HL-60 (cell line): ENCODE data around the gene RPAP3.
A peak's percentile ranks its signal among the peaks of the same experiment; 100 is the strongest.

Experiments
- DNase-seq, 2 experiments: peaks; one replicate each; pipeline ENCODE4 v3.0.0-alpha.2; 2010 to 2020; ENCODE audit warnings: low read depth in 1 of 2, low spot score in 1 of 2
- H3K27ac ChIP-seq: fragments of 250-450 bp; sonication (Bioruptor Pico); replicated peaks from 2 replicates; pipeline ENCODE4 v1.5.1; 2020; ENCODE audit warnings: mild to moderate bottlenecking, moderate library complexity
- H3K27me3 ChIP-seq: fragments of 250-450 bp; sonication (Bioruptor Pico); 2 replicates; pipeline ENCODE4 v1.5.1; 2021; ENCODE audit warnings: mild to moderate bottlenecking, moderate library complexity; ENCODE audit not compliant: insufficient read depth, poor library complexity, severe bottlenecking
- H3K4me3 ChIP-seq: replicated peaks from 2 replicates; pipeline ENCODE4 v1.5.1; 2011; ENCODE audit warnings: mild to moderate bottlenecking, control low read depth, low read length; ENCODE audit not compliant: insufficient read depth
- GABPA ChIP-seq: IDR thresholded peaks from 2 replicates; pipeline ENCODE4 v1.6.1; 2012; ENCODE audit warnings: low read depth
- POLR2AphosphoS5 ChIP-seq: IDR thresholded peaks from 2 replicates; pipeline ENCODE4 v1.6.1; 2012; ENCODE audit warnings: low read depth
- REST ChIP-seq: IDR thresholded peaks from 2 replicates; pipeline ENCODE4 v1.6.1; 2012; ENCODE audit warnings: low read depth; ENCODE audit not compliant: insufficient replicate concordance
- SPI1 ChIP-seq: IDR thresholded peaks from 2 replicates; pipeline ENCODE4 v1.6.1; 2012; ENCODE audit warnings: low read depth, mild to moderate bottlenecking, borderline replicate concordance
- TF ChIP-seq, protein P1 (sequence below): IDR thresholded peaks from one replicate; pipeline ENCODE4 v1.5.1; 2011; ENCODE audit warnings: low read length, control low read depth, inconsistent platforms; ENCODE audit not compliant: insufficient read depth

Gene RPAP3

GRCh38 chr12:47753021-47754001 lies 47.5 kb upstream of the RPAP3 start:
- DNase-seq, result peak in 1 of 2 experiments; percentile 22

GRCh38 chr12:47752552-47752951 lies 46.7 kb upstream of the RPAP3 start:
- no peak for DNase-seq
- H3K4me3 ChIP-seq, result no peak overlapping the region
- H3K27me3 ChIP-seq, result no peaks in the 10 kb centered on the region
- TF ChIP-seq GABPA, result no peak
- no peak for TF ChIP-seq REST
- TF ChIP-seq POLR2AphosphoS5, result no peak
- TF ChIP-seq SPI1, result no peak
- TF ChIP-seq, protein P1, sequence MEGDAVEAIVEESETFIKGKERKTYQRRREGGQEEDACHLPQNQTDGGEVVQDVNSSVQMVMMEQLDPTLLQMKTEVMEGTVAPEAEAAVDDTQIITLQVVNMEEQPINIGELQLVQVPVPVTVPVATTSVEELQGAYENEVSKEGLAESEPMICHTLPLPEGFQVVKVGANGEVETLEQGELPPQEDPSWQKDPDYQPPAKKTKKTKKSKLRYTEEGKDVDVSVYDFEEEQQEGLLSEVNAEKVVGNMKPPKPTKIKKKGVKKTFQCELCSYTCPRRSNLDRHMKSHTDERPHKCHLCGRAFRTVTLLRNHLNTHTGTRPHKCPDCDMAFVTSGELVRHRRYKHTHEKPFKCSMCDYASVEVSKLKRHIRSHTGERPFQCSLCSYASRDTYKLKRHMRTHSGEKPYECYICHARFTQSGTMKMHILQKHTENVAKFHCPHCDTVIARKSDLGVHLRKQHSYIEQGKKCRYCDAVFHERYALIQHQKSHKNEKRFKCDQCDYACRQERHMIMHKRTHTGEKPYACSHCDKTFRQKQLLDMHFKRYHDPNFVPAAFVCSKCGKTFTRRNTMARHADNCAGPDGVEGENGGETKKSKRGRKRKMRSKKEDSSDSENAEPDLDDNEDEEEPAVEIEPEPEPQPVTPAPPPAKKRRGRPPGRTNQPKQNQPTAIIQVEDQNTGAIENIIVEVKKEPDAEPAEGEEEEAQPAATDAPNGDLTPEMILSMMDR, result no peak
- H3K27ac ChIP-seq, result no peak overlapping the region

More at GRCh38 chr12:47753021-47754001, 47.5 kb upstream of the RPAP3 start:
- Histone ChIP-seq H3K4me3 (no peak overlapping the region), H3K27ac (no peak overlapping the region), H3K27me3 (no peaks in the 10 kb centered on the region)
- TF ChIP-seq GABPA, result no peak
- TF ChIP-seq REST, result no peak
- no peak for TF ChIP-seq POLR2AphosphoS5
- TF ChIP-seq SPI1, result no peak
- TF ChIP-seq, protein P1, result no peak

- TF ChIP-seq POLR2AphosphoS5 (no peak), REST (no peak), SPI1 (no peak), GABPA (no peak)
- TF ChIP-seq, protein P1, result no peak
- DNase-seq, result no peak
- Histone ChIP-seq H3K4me3 (no peak overlapping the region), H3K27ac (no peak overlapping the region), H3K27me3 (no peaks in the 10 kb centered on the region)
These were observed 46.3 kb upstream of the RPAP3 start for GRCh38 chr12:47752121-47752520.
